ENCODE results near the gene TP53TG5.

TP53TG5 gene

GRCh38 chr20:45378191-45378590 lies at the start of gene TP53TG5:
TP53TG5 (minus strand) TSS chr20:45378325; CDS start chr20:45378236, 89 bp downstream.
- DNase-seq (ENCODE audit: low spot score), result no peak

GRCh38 chr20:45427236-45428149 lies 49.4 kb upstream of the TP53TG5 start:
- DNase-seq (ENCODE audit: low spot score), result no peak

DNA sequence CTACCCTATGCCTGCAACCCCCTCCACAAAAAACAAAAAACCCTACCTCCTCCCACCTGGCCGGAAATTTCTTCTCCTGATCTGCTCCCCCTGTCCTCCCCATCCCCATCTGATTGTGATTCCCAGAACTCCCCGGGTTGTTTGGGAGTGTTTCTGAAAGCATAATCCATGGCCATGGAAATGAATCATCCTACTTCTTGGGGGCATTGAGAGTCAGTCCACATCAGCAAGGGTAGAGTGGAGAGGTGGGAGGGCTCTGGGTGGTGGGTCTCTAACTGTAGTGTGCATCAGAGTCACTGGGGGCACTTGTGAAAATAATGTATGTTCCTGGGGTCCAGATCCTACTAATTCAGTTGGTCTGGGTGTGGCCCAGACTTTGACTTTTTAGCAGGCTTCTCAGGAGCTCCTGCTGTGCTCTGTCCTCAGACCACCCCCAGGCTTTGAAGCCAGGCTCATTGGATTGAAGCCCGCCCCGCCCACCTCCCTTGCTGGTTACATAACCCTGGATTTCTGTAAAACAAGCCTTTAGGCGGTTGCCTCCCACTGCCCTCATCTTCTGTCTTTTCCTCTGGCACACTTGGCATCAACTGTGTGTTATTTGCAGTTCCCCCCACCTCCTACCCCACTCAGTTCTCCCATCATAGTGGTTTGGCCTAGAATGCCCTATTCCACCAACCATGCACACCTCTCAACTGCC lies 48.3 kb upstream of the TP53TG5 start:
- no peak for DNase-seq (ENCODE audit: low spot score)

GRCh38 chr20:45425561-45425960 lies 47.4 kb upstream of the TP53TG5 start:
- DNase-seq (ENCODE audit: low spot score), result no peak

- DNase-seq (ENCODE audit: low spot score), result no peak
Observed at GRCh38 chr20:45423700-45424099, 45.6 kb upstream of the TP53TG5 start.

DNA sequence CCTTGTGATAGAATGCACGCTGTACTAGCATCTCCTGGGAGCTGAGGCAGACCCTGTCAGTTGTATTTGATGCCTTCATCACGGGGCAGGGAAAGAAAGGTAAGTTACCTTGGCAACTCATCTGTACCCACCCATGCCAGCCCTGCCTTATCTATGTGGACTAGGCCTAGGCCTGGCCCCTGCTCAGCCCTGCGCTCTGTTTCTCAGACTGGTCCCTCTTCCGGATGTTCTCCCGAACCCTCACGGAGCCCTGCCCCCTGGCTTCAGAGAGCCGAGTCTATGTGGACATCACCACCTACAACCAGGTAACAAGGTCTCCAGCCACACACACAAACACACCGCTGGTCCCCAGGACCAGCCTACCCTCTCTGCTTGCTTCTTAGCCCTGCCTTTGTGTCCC lies 42.0 kb upstream of the TP53TG5 start:
- no peak for DNase-seq (ENCODE audit: low spot score)

GRCh38 chr20:45419188-45420091 lies 41.3 kb upstream of the TP53TG5 start:
- no peak for DNase-seq (ENCODE audit: low spot score)

- no peak for DNase-seq (ENCODE audit: low spot score)
Observed at GRCh38 chr20:45416917-45417316, 38.8 kb upstream of the TP53TG5 start.

DNA sequence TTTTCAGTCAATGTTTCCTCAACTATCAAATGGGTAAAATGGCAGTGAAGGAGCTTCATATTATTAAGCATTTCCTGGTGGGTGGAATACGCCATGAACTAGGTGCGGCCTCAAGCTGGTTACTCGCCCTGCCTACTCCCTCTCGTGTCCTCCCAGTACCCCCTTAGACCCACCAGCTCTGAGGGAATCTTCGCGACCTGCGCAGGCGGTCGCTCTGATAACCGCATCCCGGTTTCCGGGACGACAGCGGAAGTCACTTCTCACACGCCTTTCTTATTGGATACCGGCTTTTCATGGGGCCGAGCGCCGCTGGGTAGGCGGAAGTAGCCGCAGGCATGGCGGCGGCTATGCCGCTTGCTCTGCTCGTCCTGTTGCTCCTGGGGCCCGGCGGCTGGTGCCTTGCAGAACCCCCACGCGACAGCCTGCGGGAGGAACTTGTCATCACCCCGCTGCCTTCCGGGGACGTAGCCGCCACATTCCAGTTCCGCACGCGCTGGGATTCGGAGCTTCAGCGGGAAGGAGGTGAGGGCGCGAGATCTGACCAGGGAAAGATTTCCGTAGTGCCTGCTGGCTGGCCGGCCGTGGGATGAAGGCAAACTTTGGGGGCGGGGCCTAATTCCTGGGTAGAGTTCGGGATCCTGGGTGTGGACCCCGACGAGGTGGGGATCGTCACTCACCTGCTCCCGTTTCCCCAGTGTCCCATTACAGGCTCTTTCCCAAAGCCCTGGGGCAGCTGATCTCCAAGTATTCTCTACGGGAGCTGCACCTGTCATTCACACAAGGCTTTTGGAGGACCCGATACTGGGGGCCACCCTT lies 37.9 kb upstream of the TP53TG5 start, which contains the start of gene PIGT:
Gene PIGT (plus strand): TSS at position 320 of the 816 bp plus-strand sequence. CDS start 16 bp downstream, at position 336.
- peak; percentile 87 for DNase-seq (ENCODE audit: low spot score)

DNA sequence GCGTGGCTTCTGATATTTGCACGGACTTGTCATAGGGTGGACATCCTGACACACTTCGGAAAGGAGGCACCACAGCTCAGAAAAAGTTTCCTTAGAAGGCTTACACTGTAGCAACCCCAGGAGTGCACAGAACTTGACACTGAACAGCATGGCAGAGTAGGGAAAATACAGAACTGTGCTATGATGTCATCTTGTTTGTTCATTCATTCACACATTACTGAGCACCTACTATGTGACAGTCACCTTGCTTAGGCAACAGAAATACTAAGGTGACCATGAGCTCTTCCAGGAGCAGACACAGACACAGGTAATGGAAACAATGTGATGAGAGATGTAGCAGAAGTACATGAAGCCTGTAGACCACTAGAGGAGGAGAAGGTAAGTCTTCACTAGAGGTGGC lies 35.4 kb upstream of the TP53TG5 start:
- DNase-seq (ENCODE audit: low spot score), result no peak

DNA sequence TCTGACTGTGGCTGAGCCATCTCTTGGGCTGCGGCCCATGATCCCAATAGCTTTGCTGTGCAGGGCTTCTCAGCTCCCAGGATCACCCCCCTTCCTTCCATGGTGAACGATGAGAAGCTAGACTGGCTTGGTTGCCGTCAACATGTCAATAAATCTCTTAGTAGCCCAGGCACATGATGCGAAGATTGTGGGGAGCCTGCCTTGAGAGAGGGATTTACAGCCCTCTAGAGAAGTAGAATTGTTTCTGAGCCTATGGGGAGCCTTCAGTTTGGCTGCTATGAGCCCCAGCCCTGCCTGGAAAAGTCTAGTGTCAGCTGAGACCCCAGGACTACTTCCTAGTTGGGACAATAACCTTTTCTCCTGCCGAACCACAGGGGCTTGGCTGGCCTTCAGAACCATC lies 34.5 kb upstream of the TP53TG5 start:
- no peak for DNase-seq (ENCODE audit: low spot score)

DNA sequence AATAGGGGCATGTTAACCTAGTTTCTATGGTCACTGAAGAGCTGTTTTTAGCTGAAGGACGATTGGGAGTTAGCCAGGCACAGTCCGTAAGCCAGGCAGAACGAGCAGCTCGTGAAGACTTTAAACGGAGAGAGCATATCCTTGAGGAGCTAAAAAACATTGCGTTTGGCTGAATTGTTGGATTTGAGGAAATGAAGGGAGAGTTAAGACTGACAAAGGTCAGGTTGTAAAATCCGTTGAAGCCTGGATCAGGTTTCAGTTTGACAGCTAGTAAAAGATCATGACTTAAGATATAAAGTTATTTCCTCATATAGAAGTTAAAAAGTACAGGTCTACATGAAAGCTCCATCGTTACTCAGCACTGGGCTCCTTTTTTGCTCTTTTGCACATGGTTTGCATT lies 32.8 kb upstream of the TP53TG5 start:
- no peak for DNase-seq (ENCODE audit: low spot score)

GRCh38 chr20:45409521-45410272 lies 31.6 kb upstream of the TP53TG5 start:
- no peak for DNase-seq (ENCODE audit: low spot score)

DNA sequence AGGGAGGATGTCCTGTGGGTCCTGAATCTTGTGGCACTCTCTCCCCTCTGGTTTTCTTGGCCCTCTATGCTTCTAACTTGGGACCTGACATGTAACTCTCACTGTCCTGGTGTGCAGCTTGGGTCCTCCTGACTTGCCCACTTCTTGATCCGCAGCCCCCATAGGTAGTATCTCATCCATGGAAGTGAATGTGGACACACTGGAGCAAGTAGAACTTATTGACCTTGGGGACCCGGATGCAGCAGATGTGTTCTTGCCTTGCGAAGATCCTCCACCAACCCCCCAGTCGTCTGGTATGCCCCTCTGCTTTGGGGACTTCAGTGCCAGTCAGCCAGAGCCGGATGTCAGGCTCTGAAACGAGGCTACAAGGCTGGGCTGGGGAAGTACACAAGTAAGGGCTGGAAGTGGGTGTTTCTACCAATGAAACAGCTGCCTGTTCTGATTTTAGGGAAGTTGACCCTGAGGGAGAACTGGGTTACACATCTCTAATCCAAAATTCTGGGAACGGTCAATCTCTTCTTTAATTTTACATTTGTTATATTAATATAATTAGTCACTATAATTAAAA lies 30.6 kb upstream of the TP53TG5 start:
- no peak for DNase-seq (ENCODE audit: low spot score)

- DNase-seq (ENCODE audit: low spot score), result no peak
Observed at GRCh38 chr20:45407783-45408645, 29.9 kb upstream of the TP53TG5 start, which contains the start of gene DBNDD2. DBNDD2 (plus strand) TSS chr20:45408289; CDS start chr20:45408468, 179 bp downstream.

DNA sequence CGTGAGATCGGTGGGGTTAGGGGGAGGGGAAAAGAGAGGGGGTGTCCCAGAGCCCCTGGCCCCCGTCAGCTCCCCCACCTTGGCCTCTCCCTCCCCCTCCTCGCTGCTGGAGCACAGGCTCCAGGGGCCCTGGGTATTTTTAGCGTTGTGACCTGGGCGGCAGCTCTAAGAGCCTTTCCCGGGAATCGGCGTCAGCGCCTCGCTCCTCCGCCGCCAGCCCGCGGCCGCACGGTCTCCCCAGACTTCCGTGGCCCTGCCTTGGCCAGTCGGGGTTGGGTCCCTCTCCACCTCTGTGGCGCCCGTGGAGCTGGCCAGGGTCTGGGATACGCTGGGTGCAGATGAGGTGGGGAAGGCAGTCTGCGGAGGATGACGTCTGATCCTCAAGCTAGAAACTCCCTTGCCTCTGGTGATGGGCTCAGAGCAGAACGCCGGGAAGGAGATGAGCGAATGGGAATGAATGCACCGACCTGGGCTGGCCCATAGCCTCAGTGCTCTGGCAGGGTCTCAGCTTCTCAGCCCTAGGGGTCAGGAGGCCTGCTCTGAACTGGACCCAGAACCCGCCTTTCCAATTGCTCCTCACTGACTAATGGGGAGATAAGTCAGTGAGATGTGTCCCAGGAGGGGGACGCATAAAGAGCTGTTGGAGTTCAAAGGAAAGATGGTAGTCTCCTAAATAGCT lies 29.1 kb upstream of the TP53TG5 start:
- no peak for DNase-seq (ENCODE audit: low spot score)

DNA sequence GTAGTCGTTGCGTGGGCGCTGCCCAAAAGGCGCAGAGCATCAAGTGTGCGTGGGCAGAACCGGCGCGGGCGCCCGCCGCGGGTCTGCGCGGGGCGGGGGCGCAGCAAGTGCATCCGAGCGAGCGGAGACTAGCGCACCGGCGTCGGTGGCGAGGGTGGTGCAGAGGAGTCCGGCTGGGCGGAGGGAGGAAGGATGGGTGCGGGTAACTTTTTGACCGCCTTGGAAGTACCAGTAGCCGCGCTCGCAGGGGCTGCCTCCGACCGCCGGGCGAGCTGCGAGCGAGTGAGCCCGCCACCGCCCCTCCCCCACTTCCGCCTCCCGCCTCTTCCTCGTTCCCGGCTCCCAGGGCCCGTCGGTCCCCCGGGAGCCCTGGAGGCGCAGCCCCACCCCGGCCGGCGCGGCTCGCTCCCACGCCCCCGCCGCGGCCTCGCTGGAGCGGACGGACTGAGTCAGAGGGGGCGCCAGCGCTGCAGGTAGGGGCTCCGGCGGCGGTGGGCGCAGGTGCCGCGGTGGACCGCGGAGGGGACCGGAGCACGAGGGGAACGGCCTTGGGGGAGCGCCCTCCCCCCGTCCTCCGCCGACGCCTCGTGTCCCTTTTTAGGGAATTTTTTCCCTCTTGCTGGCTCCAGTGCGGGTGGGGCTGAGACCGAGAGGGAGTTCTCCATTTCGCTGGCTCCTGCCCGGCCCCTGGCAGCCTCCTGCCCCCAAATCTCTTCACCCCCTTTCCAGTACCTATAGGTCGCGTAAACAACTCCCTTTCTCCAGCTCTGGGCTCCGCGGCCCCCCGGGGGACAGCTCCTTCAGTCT lies 28.3 kb upstream of the TP53TG5 start:
- peak; percentile 2 for DNase-seq (ENCODE audit: low spot score)
